PC-3 (cell line): Measurements from ENCODE around the gene KLHL11.

Source experiments
- EZH2 ChIP-seq: fragments of 300-600 bp; sonication (generic); IDR thresholded peaks from one replicate; pipeline ENCODE4 v1.6.1; 2017; ENCODE audit warnings: antibody characterized with exemption, mild to moderate bottlenecking, low read length; ENCODE audit not compliant: unreplicated experiment
- EZH2phosphoT487 ChIP-seq: fragments of 300-600 bp; sonication (generic); IDR thresholded peaks from 2 replicates; pipeline ENCODE4 v1.6.1; 2018; ENCODE audit warnings: mild to moderate bottlenecking, antibody characterized with exemption, low read length, borderline replicate concordance
- TF ChIP-seq, protein P1 (sequence below): fragments of 300-600 bp; sonication (generic); conservative IDR thresholded peaks from 2 replicates; pipeline ENCODE4 v1.5.1; 2017; ENCODE audit warnings: antibody characterized with exemption, low read depth, mild to moderate bottlenecking, low read length

DNA sequence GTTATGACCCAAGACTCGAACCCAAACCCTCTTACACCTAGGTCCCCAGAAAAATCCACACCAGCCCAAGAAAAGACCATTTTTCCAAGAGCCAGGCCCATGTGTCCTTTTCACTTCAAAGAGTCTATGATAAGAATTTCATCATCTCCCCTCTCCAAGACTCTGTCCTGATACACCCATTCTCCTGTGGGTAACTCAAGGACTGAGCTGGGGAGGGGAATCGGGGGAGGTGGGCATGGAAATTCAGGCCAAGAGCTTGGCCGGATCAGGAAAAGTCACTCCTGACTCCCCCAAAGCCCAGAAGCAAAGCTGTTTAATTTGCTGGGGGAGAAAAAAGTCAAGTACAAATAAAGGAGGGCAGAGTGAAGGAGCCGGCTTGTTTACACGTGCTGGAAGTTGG is 49.8 kb upstream of the KLHL11 start:
- TF ChIP-seq, protein P1, sequence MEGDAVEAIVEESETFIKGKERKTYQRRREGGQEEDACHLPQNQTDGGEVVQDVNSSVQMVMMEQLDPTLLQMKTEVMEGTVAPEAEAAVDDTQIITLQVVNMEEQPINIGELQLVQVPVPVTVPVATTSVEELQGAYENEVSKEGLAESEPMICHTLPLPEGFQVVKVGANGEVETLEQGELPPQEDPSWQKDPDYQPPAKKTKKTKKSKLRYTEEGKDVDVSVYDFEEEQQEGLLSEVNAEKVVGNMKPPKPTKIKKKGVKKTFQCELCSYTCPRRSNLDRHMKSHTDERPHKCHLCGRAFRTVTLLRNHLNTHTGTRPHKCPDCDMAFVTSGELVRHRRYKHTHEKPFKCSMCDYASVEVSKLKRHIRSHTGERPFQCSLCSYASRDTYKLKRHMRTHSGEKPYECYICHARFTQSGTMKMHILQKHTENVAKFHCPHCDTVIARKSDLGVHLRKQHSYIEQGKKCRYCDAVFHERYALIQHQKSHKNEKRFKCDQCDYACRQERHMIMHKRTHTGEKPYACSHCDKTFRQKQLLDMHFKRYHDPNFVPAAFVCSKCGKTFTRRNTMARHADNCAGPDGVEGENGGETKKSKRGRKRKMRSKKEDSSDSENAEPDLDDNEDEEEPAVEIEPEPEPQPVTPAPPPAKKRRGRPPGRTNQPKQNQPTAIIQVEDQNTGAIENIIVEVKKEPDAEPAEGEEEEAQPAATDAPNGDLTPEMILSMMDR, result no peak
- TF ChIP-seq EZH2 (no peak), EZH2phosphoT487 (no peak)
